Hepatocyte (in vitro differentiated cells): ENCODE results near the gene NEURL2. TPM values are rescaled to one million over a fixed set of nuclear protein-coding genes. Genes with fewer than 3 reads are reported as not detected.

Source experiments
- DNase-seq: peaks from one replicate; pipeline ENCODE4 v3.0.0-alpha.2; 2016; ENCODE audit warnings: low spot score
- H2AFZ ChIP-seq: fragments of 200-600 bp; sonication (generic); 2 replicates; pipeline ENCODE4 v1.6.0; 2016; ENCODE audit warnings: antibody characterized with exemption, mild to moderate bottlenecking
- H3K27ac ChIP-seq: fragments of 200-600 bp; sonication (generic); 2 replicates; pipeline ENCODE4 v1.5.1; 2016; ENCODE audit warnings: mild to moderate bottlenecking
- H3K27me3 ChIP-seq: fragments of 200-600 bp; sonication (generic); 2 replicates; pipeline ENCODE4 v1.6.1; 2016
- H3K36me3 ChIP-seq: fragments of 200-600 bp; sonication (generic); replicated peaks from 2 replicates; pipeline ENCODE4 v1.5.1; 2016; ENCODE audit warnings: low read depth; ENCODE audit not compliant: insufficient read depth
- H3K4me1 ChIP-seq: fragments of 200-600 bp; sonication (generic); 2 replicates; pipeline ENCODE4 v1.5.1; 2016; ENCODE audit warnings: mild to moderate bottlenecking, moderate library complexity; ENCODE audit not compliant: insufficient read depth
- H3K4me2 ChIP-seq: fragments of 200-600 bp; sonication (generic); 2 replicates; pipeline ENCODE4 v1.6.0; 2016
- H3K4me3 ChIP-seq: fragments of 200-600 bp; sonication (generic); 2 replicates; pipeline ENCODE4 v1.5.1; 2016; ENCODE audit warnings: mild to moderate bottlenecking
- H3K79me2 ChIP-seq: fragments of 200-600 bp; sonication (generic); 2 replicates; pipeline ENCODE4 v1.6.0; 2017; ENCODE audit warnings: mild to moderate bottlenecking
- H3K9me2 ChIP-seq: fragments of 200-600 bp; sonication (generic); replicated peaks from 2 replicates; pipeline ENCODE4 v1.6.0; 2017; ENCODE audit warnings: mild to moderate bottlenecking; ENCODE audit not compliant: insufficient read depth
- H3K9me3 ChIP-seq: fragments of 200-600 bp; sonication (generic); 2 replicates; pipeline ENCODE4 v1.5.1; 2016; ENCODE audit warnings: low read depth, mild to moderate bottlenecking
- H4K20me1 ChIP-seq: fragments of 200-600 bp; sonication (generic); 2 replicates; pipeline ENCODE4 v1.6.0; 2016; ENCODE audit warnings: mild to moderate bottlenecking; ENCODE audit not compliant: insufficient read depth, poor library complexity, severe bottlenecking
- EZH2 ChIP-seq: fragments of 200-600 bp; sonication (generic); IDR thresholded peaks from 2 replicates; pipeline ENCODE4 v1.6.1; 2016; ENCODE audit warnings: antibody characterized with exemption, mild to moderate bottlenecking, borderline replicate concordance
- EZH2phosphoT487 ChIP-seq: fragments of 200-600 bp; sonication (generic); IDR thresholded peaks from one replicate; pipeline ENCODE4 v1.6.1; 2018; ENCODE audit warnings: antibody characterized with exemption, mild to moderate bottlenecking, low read depth, moderate library complexity; ENCODE audit not compliant: unreplicated experiment, severe bottlenecking
- WGBS: methylation state at CpG from one replicate; pipeline ENCODE4 v1.1.6; 2016; ENCODE audit warnings: low lambda C conversion rate; ENCODE audit errors: missing lambda C conversion rate; 5-methylcytosine and 5-hydroxymethylcytosine counted together
- polyA plus RNA-seq: library from polyadenylated mRNA; unstranded; fragments of >200 nt; fragmentation: Nextera tagmentation; extraction: Ambion mirVana; gene quantifications from 2 replicates; pipeline ENCODE4 v1.2.1, GENCODE V29; 2016
- total RNA-seq: library from RNA; depleted of rRNA; stranded (reverse); fragments of >200 nt; gene quantifications from 2 replicates; pipeline ENCODE4 v1.2.3, GENCODE V29; 2014
- TF ChIP-seq, protein P1 (sequence below): fragments of 200-600 bp; sonication (generic); IDR thresholded peaks from 2 replicates; pipeline ENCODE4 v1.5.1; 2016; ENCODE audit warnings: antibody characterized with exemption, mild to moderate bottlenecking; ENCODE audit not compliant: poor library complexity

The NEURL2 gene
- total and polyA plus RNA-seq, 2 experiments from 2014 or later, result 11.7 to 12.8 TPM

- DNase-seq, result no peak
- H3K79me2 ChIP-seq, result no peaks in the 10 kb centered on the region
- no peak overlapping the region for H3K4me2 ChIP-seq
- H3K9me2 ChIP-seq, result no peaks in the 10 kb centered on the region
- no peaks in the 10 kb centered on the region for H3K36me3 ChIP-seq
- no peak for TF ChIP-seq EZH2
- TF ChIP-seq, protein P1, sequence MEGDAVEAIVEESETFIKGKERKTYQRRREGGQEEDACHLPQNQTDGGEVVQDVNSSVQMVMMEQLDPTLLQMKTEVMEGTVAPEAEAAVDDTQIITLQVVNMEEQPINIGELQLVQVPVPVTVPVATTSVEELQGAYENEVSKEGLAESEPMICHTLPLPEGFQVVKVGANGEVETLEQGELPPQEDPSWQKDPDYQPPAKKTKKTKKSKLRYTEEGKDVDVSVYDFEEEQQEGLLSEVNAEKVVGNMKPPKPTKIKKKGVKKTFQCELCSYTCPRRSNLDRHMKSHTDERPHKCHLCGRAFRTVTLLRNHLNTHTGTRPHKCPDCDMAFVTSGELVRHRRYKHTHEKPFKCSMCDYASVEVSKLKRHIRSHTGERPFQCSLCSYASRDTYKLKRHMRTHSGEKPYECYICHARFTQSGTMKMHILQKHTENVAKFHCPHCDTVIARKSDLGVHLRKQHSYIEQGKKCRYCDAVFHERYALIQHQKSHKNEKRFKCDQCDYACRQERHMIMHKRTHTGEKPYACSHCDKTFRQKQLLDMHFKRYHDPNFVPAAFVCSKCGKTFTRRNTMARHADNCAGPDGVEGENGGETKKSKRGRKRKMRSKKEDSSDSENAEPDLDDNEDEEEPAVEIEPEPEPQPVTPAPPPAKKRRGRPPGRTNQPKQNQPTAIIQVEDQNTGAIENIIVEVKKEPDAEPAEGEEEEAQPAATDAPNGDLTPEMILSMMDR, result no peak
- no peak overlapping the region for H3K4me3 ChIP-seq
- no peak overlapping the region for H3K27ac ChIP-seq
- H3K4me1 ChIP-seq, result no peaks in the 10 kb centered on the region
- H4K20me1 ChIP-seq, result no peaks in the 10 kb centered on the region
- WGBS, result 85% methylated on average over 4 of the region's 4 CpGs
- H3K9me3 ChIP-seq, result no peaks in the 10 kb centered on the region
- H3K27me3 ChIP-seq, result no peaks in the 10 kb centered on the region
- H2AFZ ChIP-seq, result no peak overlapping the region
Measured at GRCh38 chr20:45872626-45873025, 18.4 kb downstream of the NEURL2 start.

DNA sequence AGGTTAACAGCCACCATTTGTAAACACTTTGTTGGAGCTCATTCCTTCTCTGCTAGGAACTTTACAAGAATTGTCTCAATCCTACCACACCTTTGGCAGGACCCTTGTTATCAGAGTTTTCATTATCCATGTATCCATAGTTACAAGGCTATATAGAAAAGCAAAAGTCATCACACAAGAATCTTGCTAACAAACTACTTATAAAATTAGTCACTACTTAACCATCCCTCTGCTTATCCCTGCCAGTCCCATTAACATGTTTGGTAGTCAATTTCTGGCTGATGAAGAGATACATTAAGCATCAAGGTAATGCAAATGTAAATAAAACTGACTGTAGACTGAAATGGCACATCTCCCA is 23.2 kb downstream of the NEURL2 start:
- no peaks in the 10 kb centered on the region for H3K4me1 ChIP-seq
- no peak overlapping the region for H3K4me2 ChIP-seq
- no peaks in the 10 kb centered on the region for H3K27me3 ChIP-seq
- no peaks in the 10 kb centered on the region for H3K36me3 ChIP-seq
- H3K4me3 ChIP-seq, result no peak overlapping the region
- no peaks in the 10 kb centered on the region for H3K9me2 ChIP-seq
- TF ChIP-seq EZH2, result no peak
- no peak for TF ChIP-seq EZH2phosphoT487
- TF ChIP-seq, protein P1, result no peak
- no peak for DNase-seq
- peaks cover 10% of the 10 kb centered on the region for H3K79me2 ChIP-seq
- H4K20me1 ChIP-seq, result no peaks in the 10 kb centered on the region
- no peak overlapping the region for H2AFZ ChIP-seq
- no peaks in the 10 kb centered on the region for H3K9me3 ChIP-seq
- H3K27ac ChIP-seq, result peak overlapping the region; percentile 67

DNA sequence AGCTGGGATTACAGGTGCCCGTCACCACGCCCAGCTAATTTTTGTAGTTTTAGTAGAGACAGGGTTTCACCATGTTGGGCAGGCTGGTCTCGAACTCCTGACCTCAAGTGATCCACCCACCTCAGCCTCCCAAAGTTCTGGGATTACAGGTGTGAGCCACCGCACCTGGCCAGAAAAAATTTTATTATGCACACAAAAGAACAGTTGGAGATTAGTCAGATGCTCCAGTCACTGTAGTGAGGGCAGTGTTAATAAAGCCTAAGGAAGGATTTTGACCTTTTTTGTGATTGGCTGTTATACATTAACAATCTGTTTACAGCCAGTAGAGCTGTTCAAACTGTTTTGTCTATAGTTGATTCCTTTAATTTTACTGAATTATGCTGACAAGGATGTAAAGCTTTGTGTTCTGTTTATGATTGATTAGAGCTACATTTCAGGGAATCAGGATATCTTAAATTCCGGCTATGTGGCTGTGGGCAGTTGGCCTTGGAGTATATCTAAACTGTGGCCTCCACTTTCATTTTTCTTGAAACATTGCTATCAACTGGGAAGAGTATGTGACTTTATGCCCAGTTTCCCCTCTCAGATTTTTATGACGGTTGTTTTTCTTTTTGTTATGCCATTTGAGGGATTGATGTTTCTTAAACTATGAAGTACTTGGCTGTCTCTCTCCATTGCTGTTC is 23.7 kb downstream of the NEURL2 start:
- Histone ChIP-seq H3K4me2 (no peak overlapping the region), H3K9me2 (no peaks in the 10 kb centered on the region), H4K20me1 (no peaks in the 10 kb centered on the region), H2AFZ (no peak overlapping the region), H3K4me1 (no peaks in the 10 kb centered on the region), H3K4me3 (no peak overlapping the region), H3K79me2 (peaks cover 10% of the 10 kb centered on the region), H3K9me3 (no peaks in the 10 kb centered on the region), H3K27ac (peak overlapping the region; percentile 67), H3K36me3 (no peaks in the 10 kb centered on the region), H3K27me3 (no peaks in the 10 kb centered on the region)
- DNase-seq, result no peak
- WGBS, result 79% methylated on average over 6 of the region's 6 CpGs
- TF ChIP-seq, protein P1, result no peak
- TF ChIP-seq EZH2, result no peak
- no peak for TF ChIP-seq EZH2phosphoT487

DNA sequence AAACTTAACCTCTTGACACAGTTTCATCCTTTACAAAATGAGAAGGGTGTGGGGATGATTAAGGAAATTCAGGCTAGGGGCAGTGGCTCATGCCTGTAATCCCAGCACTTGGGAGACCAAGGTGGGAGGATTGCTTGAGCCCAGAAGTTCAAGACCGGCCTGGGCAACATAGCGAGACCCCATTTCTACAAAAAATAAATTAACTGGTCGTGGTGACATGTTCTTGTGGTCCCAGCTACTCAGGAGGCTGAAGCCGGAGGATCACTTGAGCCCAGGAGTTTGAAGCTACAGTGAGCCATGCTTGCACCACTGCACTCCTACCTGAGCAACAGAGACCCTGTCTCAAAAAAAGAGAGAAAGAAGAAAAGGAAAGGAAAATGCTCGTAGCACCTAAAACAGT is 24.6 kb downstream of the NEURL2 start:
- H3K27ac ChIP-seq, result peak overlapping the region; percentile 67
- H3K27me3 ChIP-seq, result no peaks in the 10 kb centered on the region
- no peaks in the 10 kb centered on the region for H3K36me3 ChIP-seq
- TF ChIP-seq EZH2phosphoT487, result no peak
- TF ChIP-seq, protein P1, result no peak
- TF ChIP-seq EZH2, result no peak
- no peaks in the 10 kb centered on the region for H3K9me2 ChIP-seq
- WGBS, result 94% methylated on average over 5 of the region's 5 CpGs
- DNase-seq, result no peak
- H3K4me2 ChIP-seq, result no peak overlapping the region
- H3K9me3 ChIP-seq, result no peaks in the 10 kb centered on the region
- H2AFZ ChIP-seq, result no peak overlapping the region
- no peak overlapping the region for H3K4me3 ChIP-seq
- no peaks in the 10 kb centered on the region for H3K4me1 ChIP-seq
- H4K20me1 ChIP-seq, result no peaks in the 10 kb centered on the region
- peaks cover 14% of the 10 kb centered on the region for H3K79me2 ChIP-seq
